IMR-90 (cell line): ENCODE results near the gene ADCK1. TPM values are rescaled to one million over a fixed set of nuclear protein-coding genes. Genes with fewer than 3 reads are reported as not detected.
A peak's percentile ranks its signal among the peaks of the same experiment; 100 is the strongest.

Source experiments
- ATAC-seq: fragments of 200-7000 bp; cut with Tn5 transposase; 2 replicates; pipeline ENCODE4 v1.9.1; 2020; ENCODE audit warnings: low read depth, mild to moderate bottlenecking, moderate library complexity
- BruUV-seq: library from RNA; stranded (reverse); fragments of 400-500 nt; replicated peaks from 2 replicates; lab custom pipeline; 2021; lab: Mats Ljungman, UMichigan
- CTCF ChIA-PET: fragments of 300-600 bp; formaldehyde crosslinking; extraction: SDS; loops from one replicate; lab custom pipeline; 2021; ENCODE audit warnings: antibody characterized with exemption; lab: Yijun Ruan, JAX
- POLR2A ChIA-PET: fragments of 300-600 bp; sonication (Branson Sonifier 250); formaldehyde crosslinking; loops from one replicate; lab custom pipeline; 2022; ENCODE audit warnings: antibody characterized with exemption; ENCODE audit not compliant: unreplicated experiment; lab: Charles Lee
- DNase-seq: peaks from one replicate; pipeline ENCODE4 v3.0.0; 2013
- H2AFZ ChIP-seq: replicated peaks from 2 replicates; pipeline ENCODE3; 2013; ENCODE audit warnings: low read length, mild to moderate bottlenecking; ENCODE audit not compliant: poor library complexity
- H2AK5ac ChIP-seq: 2 replicates; pipeline ENCODE4 v1.6.1; 2013; ENCODE audit warnings: low read depth, low read length, inconsistent platforms
- H2AK9ac ChIP-seq: replicated peaks from 2 replicates; pipeline ENCODE3; 2013; ENCODE audit warnings: mild to moderate bottlenecking, low read depth, low read length, moderate library complexity; ENCODE audit not compliant: poor library complexity
- H2BK120ac ChIP-seq: 2 replicates; pipeline ENCODE4 v1.6.1; 2013; ENCODE audit warnings: low read depth, low read length, inconsistent platforms
- H2BK15ac ChIP-seq: 3 replicates; pipeline ENCODE4 v1.6.1; 2013; ENCODE audit warnings: low read depth, low read length, inconsistent platforms
- H2BK20ac ChIP-seq: 2 replicates; pipeline ENCODE4 v1.6.1; 2013; ENCODE audit warnings: low read depth, mild to moderate bottlenecking, inconsistent platforms, low read length, moderate library complexity
- H2BK5ac ChIP-seq: 2 replicates; pipeline ENCODE4 v1.6.1; 2013; ENCODE audit warnings: mild to moderate bottlenecking, low read depth, low read length, inconsistent platforms; ENCODE audit not compliant: poor library complexity, severe bottlenecking
- H3K14ac ChIP-seq: replicated peaks from 2 replicates; pipeline ENCODE4 v1.6.1; 2013; ENCODE audit warnings: low read depth, low read length, inconsistent platforms
- H3K18ac ChIP-seq: 2 replicates; pipeline ENCODE4 v1.6.1; 2013; ENCODE audit warnings: low read depth, low read length, control low read depth
- H3K23ac ChIP-seq: 2 replicates; pipeline ENCODE4 v1.6.1; 2013; ENCODE audit warnings: low read depth, low read length, inconsistent platforms
- H3K27ac ChIP-seq: 2 replicates; pipeline ENCODE4 v1.5.1; 2013; ENCODE audit warnings: mild to moderate bottlenecking, control low read depth, low read length; ENCODE audit not compliant: insufficient read depth
- H3K27me3 ChIP-seq: 2 replicates; pipeline ENCODE4 v1.6.1; 2013; ENCODE audit warnings: low read length; ENCODE audit not compliant: control insufficient read depth, insufficient read depth
- H3K36me3 ChIP-seq: 2 replicates; pipeline ENCODE4 v1.6.1; 2013; ENCODE audit warnings: low read length, mixed read lengths; ENCODE audit not compliant: control insufficient read depth, insufficient read depth
- H3K4ac ChIP-seq: 2 replicates; pipeline ENCODE4 v1.6.1; 2013; ENCODE audit warnings: low read depth, low read length, inconsistent platforms
- H3K4me1 ChIP-seq: 2 replicates; pipeline ENCODE4 v1.6.1; 2013; ENCODE audit warnings: low read length, mixed read lengths; ENCODE audit not compliant: control insufficient read depth, insufficient read depth
- H3K4me2 ChIP-seq: 2 replicates; pipeline ENCODE4 v1.6.1; 2013; ENCODE audit warnings: low read depth, mild to moderate bottlenecking, control low read depth, low read length, moderate library complexity
- H3K4me3 ChIP-seq: 2 replicates; pipeline ENCODE4 v1.5.1; 2013; ENCODE audit warnings: low read depth, mild to moderate bottlenecking, control low read depth, low read length, moderate library complexity; ENCODE audit not compliant: insufficient read depth
- H3K56ac ChIP-seq: 2 replicates; pipeline ENCODE4 v1.6.1; 2013; ENCODE audit warnings: low read length, inconsistent platforms; ENCODE audit not compliant: insufficient read depth; ENCODE audit errors: extremely low read depth
- H3K79me1 ChIP-seq, 2 experiments: 2 replicates each; pipeline ENCODE4 v1.6.1; 2013; ENCODE audit warnings: low read length in 2 of 2, inconsistent platforms in 1 of 2, low read depth in 1 of 2
- H3K9ac ChIP-seq: 2 replicates; pipeline ENCODE4 v1.6.1; 2013; ENCODE audit warnings: low read depth, low read length, control low read depth
- H3K9me1 ChIP-seq: 2 replicates; pipeline ENCODE4 v1.6.1; 2013; ENCODE audit warnings: low read length, inconsistent platforms; ENCODE audit not compliant: insufficient read depth
- H3K9me3 ChIP-seq: 2 replicates; pipeline ENCODE4 v1.6.1; 2013; ENCODE audit warnings: low read length; ENCODE audit not compliant: control insufficient read depth, insufficient read depth
- H4K20me1 ChIP-seq: 2 replicates; pipeline ENCODE4 v1.6.1; 2013; ENCODE audit warnings: low read length, inconsistent platforms; ENCODE audit not compliant: insufficient read depth
- H4K5ac ChIP-seq: 2 replicates; pipeline ENCODE4 v1.6.1; 2013; ENCODE audit warnings: mild to moderate bottlenecking, low read depth, low read length, control low read depth
- H4K8ac ChIP-seq, 2 experiments: 2 replicates each; pipeline ENCODE4 v1.6.1; 2013; ENCODE audit warnings: low read depth in 2 of 2, low read length in 2 of 2, control low read depth in 1 of 2, inconsistent platforms in 1 of 2
- H4K91ac ChIP-seq: 2 replicates; pipeline ENCODE4 v1.6.1; 2013; ENCODE audit warnings: low read depth, low read length, inconsistent platforms; ENCODE audit not compliant: insufficient read depth
- BHLHE40 ChIP-seq: fragments of 150-350 bp; IDR thresholded peaks from 2 replicates; pipeline ENCODE4 v1.6.1; 2016; ENCODE audit warnings: mild to moderate bottlenecking, low read depth, low read length
- CEBPB ChIP-seq: IDR thresholded peaks from 2 replicates; pipeline ENCODE4 v1.6.1; 2012; ENCODE audit warnings: low read depth, low read length, improper control_type of control experiment
- CHD1 ChIP-seq: IDR thresholded peaks from 2 replicates; pipeline ENCODE4 v1.6.1; 2012; ENCODE audit warnings: low read depth, low read length, improper control_type of control experiment
- ELK1 ChIP-seq: fragments of 150-350 bp; IDR thresholded peaks from 2 replicates; pipeline ENCODE4 v1.6.1; 2016; ENCODE audit warnings: low read depth, mild to moderate bottlenecking, low read length, moderate library complexity, borderline replicate concordance
- FOS ChIP-seq: fragments of 150-350 bp; IDR thresholded peaks from 2 replicates; pipeline ENCODE4 v1.6.1; 2016; ENCODE audit warnings: low read depth, low read length
- MAZ ChIP-seq: IDR thresholded peaks from 2 replicates; pipeline ENCODE4 v1.6.1; 2012; ENCODE audit warnings: low read depth, mild to moderate bottlenecking, low read length, improper control_type of control experiment, moderate library complexity, borderline replicate concordance
- MXI1 ChIP-seq: IDR thresholded peaks from 2 replicates; pipeline ENCODE4 v1.6.1; 2012; ENCODE audit warnings: low read depth, mild to moderate bottlenecking, low read length, moderate library complexity, borderline replicate concordance
- NFE2L2 ChIP-seq: fragments of 150-350 bp; IDR thresholded peaks from 2 replicates; pipeline ENCODE4 v1.6.1; 2016; ENCODE audit warnings: low read depth, mild to moderate bottlenecking, low read length
- POLR2A ChIP-seq: IDR thresholded peaks from 2 replicates; pipeline ENCODE4 v1.6.1; 2012; ENCODE audit warnings: mild to moderate bottlenecking, low read depth, low read length
- RAD21 ChIP-seq: IDR thresholded peaks from 2 replicates; pipeline ENCODE4 v1.6.1; 2012; ENCODE audit warnings: low read length, improper control_type of control experiment
- RCOR1 ChIP-seq: IDR thresholded peaks from 2 replicates; pipeline ENCODE4 v1.6.1; 2012; ENCODE audit warnings: mild to moderate bottlenecking, low read length, improper control_type of control experiment; ENCODE audit not compliant: insufficient replicate concordance
- RFX5 ChIP-seq: IDR thresholded peaks from 2 replicates; pipeline ENCODE4 v1.8.0; 2012; ENCODE audit warnings: low read depth, mild to moderate bottlenecking, low read length, moderate library complexity
- SMC3 ChIP-seq: fragments of 150-350 bp; IDR thresholded peaks from 2 replicates; pipeline ENCODE4 v1.6.1; 2016; ENCODE audit warnings: low read depth, mild to moderate bottlenecking, antibody characterized with exemption, low read length, moderate library complexity
- USF2 ChIP-seq: fragments of 150-350 bp; IDR thresholded peaks from 2 replicates; pipeline ENCODE4 v1.6.1; 2017; ENCODE audit warnings: mild to moderate bottlenecking, antibody characterized with exemption, low read length, low read depth
- WGBS, 2 experiments: methylation state at CpG; one replicate each; pipeline versions ENCODE4 v1.1.5 to v1.1.7; 2013; ENCODE audit warnings: missing lambda C conversion rate in 2 of 2; ENCODE audit not compliant: insufficient read length in 1 of 2; ENCODE audit errors: extremely low coverage in 2 of 2; 5-methylcytosine and 5-hydroxymethylcytosine counted together
- dilution Hi-C: fragments of 300-500 bp; cut with HindIII; formaldehyde crosslinking; loops from one replicate; pipeline ENCODE4 v1.14.3; 2018; ENCODE audit warnings: low sequenced_read_pairs; ENCODE audit not compliant: unreplicated experiment
- in situ Hi-C: fragments of 300-500 bp; cut with MboI; formaldehyde crosslinking; loops from 3 replicates; pipeline ENCODE4 v1.14.3; 2019; ENCODE audit warnings: low sequenced_read_pairs, inconsistent platforms, mixed read lengths
- intact Hi-C: fragments of 100-400 bp; cut with micrococcal nuclease; formaldehyde crosslinking; loops from 2 replicates; pipeline ENCODE4 v1.10.0; 2022
- polyA plus RNA-seq, 3 experiments: library from polyadenylated mRNA; depleted of rRNA; stranded (reverse); fragments of >200 nt; gene quantifications; 2 replicates each; pipeline ENCODE4 v1.2.3, GENCODE V29; 2012; ENCODE audit warnings: low replicate concordance in 1 of 3
- total RNA-seq: library from RNA; depleted of rRNA; stranded (reverse); fragments of >200 nt; gene quantifications from 2 replicates; pipeline ENCODE4 v1.2.3, GENCODE V29; 2012
- TF ChIP-seq, protein P1 (sequence below): conservative IDR thresholded peaks from 2 replicates; pipeline ENCODE4 v1.5.1; 2012; ENCODE audit warnings: mild to moderate bottlenecking, low read depth, low read length, improper control_type of control experiment

ADCK1 gene
- total and polyA plus RNA-seq, 2 of the 4 experiments (the other 2 are of a cell fraction) = 1.6 to 4.6 TPM

- Histone ChIP-seq H2BK20ac (no peak overlapping the region), H3K4ac (no peak overlapping the region), H2AK9ac (no peak overlapping the region), H3K4me1 (no peaks in the 10 kb centered on the region), H2BK15ac (no peak overlapping the region), H2BK120ac (no peak overlapping the region), H3K14ac (no peak overlapping the region), H4K5ac (no peak overlapping the region), H3K27ac (no peak overlapping the region), H3K23ac (no peak overlapping the region), H4K20me1 (no peaks in the 10 kb centered on the region), H3K18ac (no peak overlapping the region), H4K91ac (no peak overlapping the region), H2AFZ (peak overlapping the region; percentile 16), H4K8ac (no peak overlapping the region), H3K79me1 (no peaks in the 10 kb centered on the region), H3K9me3 (no peaks in the 10 kb centered on the region), H3K36me3 (no peaks in the 10 kb centered on the region), H3K9ac (no peak overlapping the region), H3K9me1 (no peaks in the 10 kb centered on the region), H3K4me3 (peak overlapping the region; percentile 33), H3K27me3 (peaks cover 2% of the 10 kb centered on the region; the same call in 1 of the 2 replicates), H2BK5ac (no peak overlapping the region), H3K56ac (no peak overlapping the region), H2AK5ac (no peak overlapping the region), H3K4me2 (peak overlapping the region; percentile 62)
- ATAC-seq (peak; percentile 77), DNase-seq (peak; percentile 8)
- dilution Hi-C loops (no loop called here), intact Hi-C loops (no loop called here), in situ Hi-C loops (no loop called here)
- BruUV-seq = no TSS peak
- 3% methylated on average over 7 of the region's 35 CpGs; no CpG with 5 or more reads in 1 of the 2 experiments for WGBS, 2 experiments
- CTCF ChIA-PET = no interaction called here
- POLR2A ChIA-PET = no interaction called here
- TF ChIP-seq NFE2L2 = no peak
- no peak for TF ChIP-seq FOS
- TF ChIP-seq, protein P1, sequence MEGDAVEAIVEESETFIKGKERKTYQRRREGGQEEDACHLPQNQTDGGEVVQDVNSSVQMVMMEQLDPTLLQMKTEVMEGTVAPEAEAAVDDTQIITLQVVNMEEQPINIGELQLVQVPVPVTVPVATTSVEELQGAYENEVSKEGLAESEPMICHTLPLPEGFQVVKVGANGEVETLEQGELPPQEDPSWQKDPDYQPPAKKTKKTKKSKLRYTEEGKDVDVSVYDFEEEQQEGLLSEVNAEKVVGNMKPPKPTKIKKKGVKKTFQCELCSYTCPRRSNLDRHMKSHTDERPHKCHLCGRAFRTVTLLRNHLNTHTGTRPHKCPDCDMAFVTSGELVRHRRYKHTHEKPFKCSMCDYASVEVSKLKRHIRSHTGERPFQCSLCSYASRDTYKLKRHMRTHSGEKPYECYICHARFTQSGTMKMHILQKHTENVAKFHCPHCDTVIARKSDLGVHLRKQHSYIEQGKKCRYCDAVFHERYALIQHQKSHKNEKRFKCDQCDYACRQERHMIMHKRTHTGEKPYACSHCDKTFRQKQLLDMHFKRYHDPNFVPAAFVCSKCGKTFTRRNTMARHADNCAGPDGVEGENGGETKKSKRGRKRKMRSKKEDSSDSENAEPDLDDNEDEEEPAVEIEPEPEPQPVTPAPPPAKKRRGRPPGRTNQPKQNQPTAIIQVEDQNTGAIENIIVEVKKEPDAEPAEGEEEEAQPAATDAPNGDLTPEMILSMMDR = no peak
- no peak for TF ChIP-seq POLR2A
- no peak for TF ChIP-seq RFX5
- TF ChIP-seq RAD21 = no peak
- TF ChIP-seq MXI1 = no peak
- TF ChIP-seq CEBPB = no peak
- TF ChIP-seq BHLHE40 = no peak
- no peak for TF ChIP-seq ELK1
- no peak for TF ChIP-seq RCOR1
- TF ChIP-seq USF2 = no peak
- TF ChIP-seq CHD1 = no peak
- TF ChIP-seq SMC3 = no peak
- no peak for TF ChIP-seq MAZ
Observed at GRCh38 chr14:77965919-77966435, 166.1 kb downstream of the ADCK1 start.
